Astrocyte (in vitro differentiated cells and primary cell): ENCODE data around the gene RAC2.

Experiments used
- CTCF ChIP-seq: IDR thresholded peaks from 2 replicates; pipeline ENCODE4 v1.5.1; 2011; ENCODE audit warnings: low read depth, mild to moderate bottlenecking, inconsistent platforms, low read length, moderate library complexity; ENCODE audit not compliant: insufficient read depth
- EZH2 ChIP-seq: IDR thresholded peaks from 2 replicates; pipeline ENCODE4 v1.6.1; 2012; ENCODE audit warnings: mild to moderate bottlenecking, low read length, inconsistent platforms; ENCODE audit not compliant: insufficient read depth

GRCh38 chr22:37202001-37202555 is 42.0 kb downstream of the RAC2 start:
- TF ChIP-seq CTCF: no peak
- no peak for TF ChIP-seq EZH2
